ENCODE data around the gene HYDIN.
"Not testable (repeated sequence)": the region's sequence is repeated elsewhere in the genome, so short reads cannot be mapped to it uniquely, and the experiment has no call there.

HYDIN gene

DNA sequence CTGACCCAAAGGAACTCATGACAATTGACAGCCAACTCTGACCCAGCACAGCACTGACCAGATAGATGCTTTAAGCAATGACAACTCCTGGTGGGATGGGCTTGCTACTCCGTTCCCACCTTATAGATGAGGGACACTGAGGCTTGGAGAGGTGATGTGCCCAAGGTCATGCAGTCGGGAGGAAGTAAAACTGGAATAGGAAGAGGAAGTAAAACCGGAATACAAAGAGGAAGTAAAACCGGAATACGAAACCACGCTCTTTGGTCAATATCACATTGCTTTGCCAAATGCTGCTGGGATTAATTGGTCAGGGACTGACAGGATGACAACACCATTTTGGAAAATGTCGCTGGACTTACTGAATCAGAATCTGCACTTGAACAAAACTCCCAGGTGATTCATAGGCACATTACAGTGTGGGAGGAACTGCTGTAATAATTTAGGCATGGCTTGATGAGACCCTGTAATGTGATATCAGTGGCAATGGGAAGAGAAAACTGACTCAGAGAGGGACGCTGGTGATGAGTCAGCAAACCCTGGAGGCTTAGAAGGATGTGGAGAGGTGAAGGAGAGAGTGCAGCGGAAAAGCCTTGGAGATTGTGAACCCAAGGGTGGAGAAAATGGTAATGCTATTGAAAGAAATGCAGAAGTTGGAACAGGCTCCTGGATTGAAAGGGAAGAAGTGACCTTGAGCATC lies 243.4 kb downstream of the HYDIN start:
- DNase-seq = not testable (repeated sequence)

DNA sequence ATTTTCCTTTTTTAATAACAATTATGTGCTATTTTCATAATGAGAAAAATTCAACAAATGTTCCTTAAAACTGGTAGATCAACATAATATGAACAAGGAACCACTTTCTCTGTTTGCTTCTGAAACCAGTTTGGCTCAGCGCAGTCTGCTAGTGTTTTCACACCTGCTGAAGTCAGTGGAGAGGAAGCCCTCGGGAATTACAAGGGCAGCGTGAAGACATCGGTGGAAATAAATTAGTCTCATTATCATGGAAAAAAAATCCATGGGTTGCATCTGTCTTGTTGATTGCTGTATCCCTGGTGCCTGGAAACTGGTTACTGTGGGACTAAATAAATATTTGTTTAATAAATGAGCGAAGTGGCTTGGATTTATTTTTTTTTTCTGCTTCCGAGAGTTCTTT lies 245.8 kb downstream of the HYDIN start:
- DNase-seq = not testable (repeated sequence)

DNA sequence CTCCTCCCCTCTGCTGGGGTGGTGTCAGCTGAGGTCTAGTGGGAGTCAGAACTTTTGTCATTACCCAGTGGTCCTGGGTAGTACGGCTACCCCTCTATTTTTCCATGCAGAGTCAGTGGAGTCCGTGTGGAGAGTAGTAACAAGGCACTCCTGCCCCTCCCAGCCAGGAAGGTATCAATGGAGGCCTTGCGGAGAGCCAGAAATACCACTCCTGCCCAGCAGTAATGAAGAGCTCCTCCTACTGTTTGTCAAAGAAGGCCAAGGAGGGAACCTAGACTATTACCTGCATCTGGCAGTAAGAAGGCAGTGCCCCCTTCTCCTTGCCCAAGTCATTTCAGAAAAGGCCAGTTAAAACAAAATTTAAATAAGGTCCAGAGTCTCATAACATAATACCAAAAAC lies 262.2 kb downstream of the HYDIN start:
- not testable (repeated sequence) for DNase-seq

DNA sequence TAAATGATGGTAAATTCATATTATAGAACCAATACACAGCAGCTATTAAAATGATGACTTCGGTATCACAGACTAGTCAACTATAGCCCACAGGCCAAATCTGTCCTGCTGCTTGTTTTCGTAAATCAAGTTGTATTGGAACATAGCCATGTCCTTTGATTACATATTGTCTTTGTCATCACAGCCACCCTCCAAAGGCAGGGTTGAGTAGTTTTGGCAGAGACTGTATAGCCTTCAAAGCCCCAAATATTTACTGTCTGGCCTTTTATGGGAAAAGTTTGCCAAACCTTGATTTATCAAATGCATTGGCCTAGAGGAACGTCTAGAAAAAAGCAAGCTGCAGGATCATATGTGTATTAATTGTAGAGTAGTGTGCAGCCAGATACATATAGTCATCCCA lies 270.4 kb downstream of the HYDIN start:
- DNase-seq = not testable (repeated sequence)

DNA sequence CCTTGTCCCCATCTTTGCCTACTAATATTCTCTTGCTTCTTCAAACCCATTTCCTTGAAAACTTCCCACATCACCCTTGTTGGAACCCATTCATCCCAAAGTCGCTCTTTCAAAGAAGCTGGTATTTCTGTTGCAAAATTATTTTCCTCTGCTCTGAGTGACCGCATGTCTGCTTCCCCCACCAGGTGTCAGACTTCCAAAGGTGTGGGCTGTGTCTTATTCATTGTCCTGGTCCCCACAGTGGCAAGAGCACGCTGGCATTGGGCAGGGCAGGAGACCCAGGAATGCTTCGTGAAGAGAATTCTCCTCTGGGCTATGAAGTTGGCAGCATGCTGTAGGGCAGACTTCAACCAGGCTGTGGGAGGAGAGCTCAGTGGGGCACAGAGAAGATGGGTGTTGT lies 275.6 kb downstream of the HYDIN start:
- not testable (repeated sequence) for DNase-seq

DNA sequence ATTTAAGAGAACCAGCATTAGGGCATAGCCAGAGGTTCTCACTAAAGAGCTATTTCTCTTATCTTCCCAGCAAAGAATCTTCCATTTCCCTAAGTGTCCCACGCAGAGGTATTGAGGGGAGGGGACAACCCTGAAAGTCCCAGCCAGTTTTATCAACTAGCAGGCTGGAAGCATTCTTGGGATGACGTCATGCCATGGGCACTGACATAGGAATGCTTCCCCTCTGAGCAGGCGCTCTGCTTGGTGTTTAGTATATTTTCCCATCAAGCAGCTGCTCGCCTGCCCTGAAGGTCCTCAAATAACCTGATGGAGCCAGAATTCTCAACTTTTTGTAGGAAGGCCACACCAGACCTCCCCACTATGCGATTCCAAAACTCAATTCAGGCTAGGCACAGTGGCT lies 276.7 kb downstream of the HYDIN start:
- DNase-seq = not testable (repeated sequence)

DNA sequence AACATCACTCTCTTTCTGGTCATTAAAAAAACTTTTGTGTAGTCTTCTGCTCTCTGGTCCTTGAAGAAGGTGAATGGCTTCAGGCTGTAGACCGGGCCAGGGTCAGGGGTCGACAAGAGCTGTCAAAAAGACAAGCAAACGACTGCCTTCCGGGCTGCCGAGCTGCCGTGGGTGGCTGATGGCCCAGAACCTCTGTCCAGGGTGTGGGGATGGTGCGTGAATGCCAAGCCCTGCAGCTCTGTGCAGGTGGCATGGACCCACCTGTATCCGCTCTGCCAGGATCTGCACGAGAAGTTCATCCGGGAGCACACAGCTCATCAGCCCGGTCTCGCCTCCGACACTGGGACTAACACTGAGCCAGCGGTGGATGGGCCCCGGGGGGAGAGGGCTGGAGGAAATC lies 287.0 kb downstream of the HYDIN start:
- DNase-seq = not testable (repeated sequence)

DNA sequence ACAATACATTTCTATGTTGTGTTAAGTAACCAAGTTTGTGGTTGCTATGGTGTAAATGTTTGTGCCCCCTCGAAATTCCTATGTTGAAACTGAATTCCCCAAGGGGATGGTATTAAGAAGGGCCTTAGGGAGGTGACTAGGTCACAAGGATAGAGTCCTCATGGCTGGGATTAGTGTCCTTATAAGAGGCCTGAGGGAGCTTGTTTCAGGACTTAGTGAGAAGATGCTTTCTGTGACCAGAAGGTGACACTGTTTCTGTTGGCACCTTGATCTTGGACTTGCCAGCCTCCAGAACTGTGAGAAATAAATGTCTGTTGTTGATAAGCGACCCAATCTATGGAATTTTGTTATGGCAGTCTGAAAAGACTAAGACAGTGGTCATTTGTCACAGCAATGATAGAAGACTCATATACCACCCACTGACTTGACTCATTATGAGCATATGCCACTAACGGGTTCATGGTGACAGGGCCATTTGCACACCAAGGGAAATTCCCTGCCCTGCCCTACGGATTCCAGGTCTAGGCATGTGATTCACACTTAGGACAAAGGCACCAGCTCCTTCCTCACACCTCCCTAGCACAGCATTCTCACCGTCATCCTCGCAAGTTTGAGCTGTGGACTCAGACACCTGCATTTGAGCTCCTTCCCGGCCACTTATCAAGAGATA lies 290.7 kb downstream of the HYDIN start:
- not testable (repeated sequence) for DNase-seq

DNA sequence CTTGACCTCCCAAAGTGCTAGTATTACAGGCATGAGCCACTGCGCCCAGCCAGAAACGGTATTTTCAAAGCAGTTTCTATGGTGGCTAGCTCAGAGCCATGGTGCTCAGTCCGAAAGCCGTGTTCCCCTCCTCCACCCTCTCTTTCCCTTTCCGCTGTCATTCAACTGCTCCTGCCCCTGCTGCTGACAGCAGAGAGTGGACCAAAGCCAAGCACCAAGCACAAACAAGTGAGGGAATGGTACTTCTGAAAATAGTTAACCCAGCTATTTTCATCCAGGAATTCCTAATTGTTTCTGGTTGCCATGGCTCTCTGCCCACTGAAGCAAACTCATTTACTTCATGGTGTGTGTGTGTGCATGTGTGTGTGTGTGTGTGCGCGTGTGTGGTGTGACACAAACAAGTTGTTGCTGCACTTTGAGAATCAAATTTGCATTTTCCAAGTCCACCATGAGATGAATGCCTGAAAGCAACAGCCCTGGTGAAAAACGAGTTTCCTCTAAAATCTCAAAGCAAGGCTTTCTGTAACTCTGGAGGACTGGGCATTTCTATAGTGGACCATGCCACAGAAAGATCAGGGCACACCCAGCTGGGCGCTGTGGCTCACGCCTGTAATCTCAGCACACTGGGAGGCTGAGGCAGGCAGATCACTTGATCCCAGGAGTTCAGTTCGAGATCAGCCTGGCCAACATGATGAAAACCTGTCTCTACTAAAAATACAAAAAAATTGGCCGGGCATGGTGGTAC lies 293.6 kb downstream of the HYDIN start:
- not testable (repeated sequence) for DNase-seq

DNA sequence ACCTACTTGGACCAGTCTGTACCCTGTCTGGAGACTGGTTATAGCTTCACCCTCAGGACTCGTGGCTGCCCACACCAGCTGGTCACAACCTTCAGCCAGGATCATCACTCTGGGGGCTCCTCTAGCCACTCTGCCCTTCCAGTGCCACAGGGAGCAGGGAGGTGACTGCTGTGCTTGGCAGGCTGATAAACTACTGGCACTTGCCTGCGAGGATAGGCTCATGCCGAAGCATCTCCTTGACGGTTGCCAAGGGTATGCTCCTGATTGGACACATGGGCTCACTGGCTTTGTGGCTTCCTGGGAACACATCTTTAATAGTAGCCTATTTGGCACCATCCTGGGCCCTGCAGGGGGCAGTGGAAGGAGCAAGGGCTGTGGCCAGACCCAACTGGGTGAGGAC lies 295.2 kb downstream of the HYDIN start:
- not testable (repeated sequence) for DNase-seq

DNA sequence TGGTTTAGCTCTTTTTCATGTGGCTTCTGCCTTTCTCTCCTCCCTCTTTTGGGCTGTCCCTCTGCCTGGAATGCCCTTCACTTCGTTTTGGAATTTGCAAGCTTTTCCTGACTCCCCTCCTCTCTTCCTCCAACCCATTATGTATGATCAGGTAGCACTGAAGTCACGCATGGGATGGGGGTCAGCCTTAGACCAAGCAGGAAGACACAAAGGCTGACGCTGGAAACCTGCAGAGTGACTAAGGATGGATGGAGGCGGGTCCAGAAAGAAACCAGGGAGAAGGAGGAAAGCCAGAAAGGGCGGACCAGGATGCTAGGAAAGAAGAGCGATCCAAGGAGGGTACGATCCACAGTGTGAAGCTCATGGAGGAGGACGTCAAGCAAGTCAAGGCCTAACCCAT lies 296.8 kb downstream of the HYDIN start:
- DNase-seq = not testable (repeated sequence)

DNA sequence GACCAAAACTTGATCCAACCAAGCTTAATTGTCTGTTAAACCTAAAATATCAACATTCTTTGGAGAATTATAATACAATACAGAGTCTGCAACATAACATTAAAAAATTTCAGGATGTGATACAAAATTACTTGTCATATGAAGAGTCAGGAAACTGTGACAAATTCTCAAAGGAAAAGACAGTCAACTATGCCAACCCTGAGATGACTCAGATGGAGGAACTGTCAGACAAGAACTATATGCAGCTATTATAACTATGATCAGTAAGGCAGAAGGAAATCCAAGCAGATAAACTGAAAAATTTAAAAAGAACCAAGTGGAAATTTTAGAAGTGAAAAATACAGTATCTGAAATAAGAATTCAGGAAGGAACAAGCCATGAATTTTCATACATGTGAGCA lies 299.8 kb downstream of the HYDIN start:
- not testable (repeated sequence) for DNase-seq

DNA sequence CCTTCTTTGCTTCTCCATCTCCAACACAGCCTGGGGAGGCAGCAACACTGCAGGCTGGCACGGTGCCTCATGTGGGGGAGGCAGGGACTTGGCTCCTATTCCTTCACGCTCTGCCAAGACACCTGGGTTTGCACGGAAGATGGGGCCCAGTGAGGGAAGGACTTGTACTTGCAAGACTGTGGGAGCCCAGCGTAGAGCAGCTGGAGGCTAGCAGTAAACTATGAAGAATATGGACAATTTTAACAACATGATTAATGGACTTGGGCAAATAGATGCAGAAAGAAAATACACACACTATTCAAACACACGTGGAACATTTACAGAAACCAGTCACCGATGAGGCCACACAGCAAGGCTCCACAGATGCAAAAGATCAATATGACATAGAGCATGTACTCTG lies 308.4 kb downstream of the HYDIN start:
- not testable (repeated sequence) for DNase-seq

DNA sequence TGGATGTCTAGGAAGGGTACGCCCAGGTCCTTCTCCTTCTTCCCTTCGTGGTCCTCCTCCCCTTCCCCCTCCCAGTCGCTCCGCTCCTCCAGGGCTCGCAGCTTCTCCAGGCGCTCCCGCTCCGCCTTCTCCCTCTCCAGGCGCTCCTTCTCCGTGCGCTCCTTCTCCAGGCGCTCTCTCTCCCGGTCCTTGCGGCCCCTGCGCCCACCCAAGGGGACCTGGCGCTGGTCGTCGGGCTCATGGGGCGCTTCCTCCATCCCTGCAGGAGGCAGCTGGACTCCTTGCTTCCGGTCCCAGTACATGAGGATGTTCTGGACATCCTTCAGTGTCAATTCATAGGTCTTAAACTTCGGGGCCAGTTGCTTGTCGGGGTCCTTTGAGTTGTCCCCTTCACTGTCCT lies 309.9 kb downstream of the HYDIN start:
- DNase-seq = not testable (repeated sequence)

DNA sequence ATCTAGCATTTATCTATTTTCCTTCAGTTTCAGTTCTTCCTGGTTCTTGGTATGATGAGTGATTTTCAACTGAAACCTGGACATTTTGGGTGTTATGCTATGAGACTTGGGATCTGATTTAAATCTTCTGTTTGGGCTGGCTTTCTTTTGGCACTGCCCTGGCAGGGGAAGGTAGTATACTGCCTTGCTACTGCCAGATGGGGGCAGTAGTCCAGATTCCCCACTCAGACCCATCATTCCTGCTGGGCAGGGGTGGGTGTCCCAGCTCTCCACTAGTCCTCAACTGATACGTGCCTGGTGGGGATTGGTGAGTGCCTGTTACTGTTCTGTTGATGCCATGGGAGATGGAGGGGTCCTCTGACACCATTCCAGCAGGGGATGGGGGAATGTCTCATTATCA lies 342.3 kb downstream of the HYDIN start:
- not testable (repeated sequence) for DNase-seq

DNA sequence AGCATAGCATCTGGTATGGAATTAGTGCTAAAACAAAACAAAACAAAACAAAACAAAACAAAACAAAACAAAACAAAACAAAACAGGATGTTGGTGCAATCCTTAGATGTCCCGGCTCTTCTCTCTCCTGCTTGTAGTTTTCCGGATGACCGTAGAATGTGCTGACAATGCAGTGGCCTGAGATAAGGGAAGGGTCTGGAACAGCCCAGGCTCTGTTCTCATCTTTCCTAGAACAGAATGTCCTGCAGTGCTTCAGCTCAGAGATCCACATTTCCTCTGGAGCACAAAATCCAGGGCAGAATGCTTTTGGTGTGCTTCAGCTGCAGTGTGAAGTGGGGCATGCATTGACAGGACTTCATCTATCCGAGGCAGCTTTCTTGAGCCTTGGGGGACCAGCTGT lies 345.9 kb downstream of the HYDIN start:
- not testable (repeated sequence) for DNase-seq

DNA sequence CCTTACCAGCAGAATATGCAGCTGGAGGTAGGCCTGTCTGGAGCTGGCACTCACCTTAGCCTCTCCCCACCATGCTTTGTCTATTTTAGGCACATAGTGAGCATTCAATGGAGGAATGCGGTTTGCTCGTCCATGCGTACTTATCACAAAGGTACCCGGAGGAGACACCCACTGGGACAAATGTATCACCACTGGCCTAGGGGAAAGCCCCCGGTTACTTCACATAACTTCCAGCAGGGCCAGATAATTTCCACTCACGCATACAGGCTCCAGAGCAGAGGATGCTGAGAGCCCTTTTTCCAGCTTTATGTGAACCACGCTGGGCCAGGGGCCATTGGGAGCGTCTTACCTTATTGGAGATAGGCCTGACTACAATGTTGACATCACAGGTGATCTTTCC lies 348.2 kb downstream of the HYDIN start:
- not testable (repeated sequence) for DNase-seq

DNA sequence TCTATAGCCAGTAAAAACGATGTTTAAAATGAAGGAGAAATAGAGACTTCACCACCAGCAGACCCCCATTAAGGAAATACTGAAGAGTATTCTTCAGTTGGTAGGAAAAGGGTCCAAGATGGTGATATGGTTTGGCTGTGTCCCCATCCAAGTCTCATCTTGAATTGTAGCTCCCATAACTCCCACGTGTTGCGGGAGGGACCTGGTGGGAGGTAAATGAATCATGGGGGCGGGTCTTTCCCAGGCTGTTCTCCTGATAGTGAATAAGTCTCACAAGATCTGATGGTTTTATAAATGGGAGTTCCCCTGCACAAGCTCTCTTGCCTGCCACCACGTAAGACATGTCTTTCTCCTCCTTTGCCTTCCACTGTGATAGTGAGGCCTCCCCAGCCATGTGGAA lies 352.6 kb downstream of the HYDIN start:
- not testable (repeated sequence) for DNase-seq

DNA sequence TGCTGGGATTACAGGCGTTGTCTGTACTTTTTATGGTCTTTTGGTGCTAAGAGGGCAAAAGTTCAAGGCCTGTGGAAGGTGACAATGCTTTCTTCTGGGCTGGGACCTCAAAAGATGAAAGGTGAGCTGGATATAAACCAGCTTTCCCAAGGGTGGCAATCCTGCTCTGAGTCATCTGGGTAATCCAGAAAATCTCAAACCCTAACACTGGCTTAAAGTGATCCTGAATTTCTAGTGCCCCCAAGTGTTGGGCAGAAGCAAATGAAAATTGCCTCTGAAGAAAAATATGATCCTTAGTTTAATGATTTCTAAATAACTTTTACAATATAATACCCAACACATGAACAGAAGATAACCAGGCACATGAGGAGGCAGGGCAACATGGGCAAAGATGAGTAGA lies 354.1 kb downstream of the HYDIN start:
- not testable (repeated sequence) for DNase-seq

DNA sequence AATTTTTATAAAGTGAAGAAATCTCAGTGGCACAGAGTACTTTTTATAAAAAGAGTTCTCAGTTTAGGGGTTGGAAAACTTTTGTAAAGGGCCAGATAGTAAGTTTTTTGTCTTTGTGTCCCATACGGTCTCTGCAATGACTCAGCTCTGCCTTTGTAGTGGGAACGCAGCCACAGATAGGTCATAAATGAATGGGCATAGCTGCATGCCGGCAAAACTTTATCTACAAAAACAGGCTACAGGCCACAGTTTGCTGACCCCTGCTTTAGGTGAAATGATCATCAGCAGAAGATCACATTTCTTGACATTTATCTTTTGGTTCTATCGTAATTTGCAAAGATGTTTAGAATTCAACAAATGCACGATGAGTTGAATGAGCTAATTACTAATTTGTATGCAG lies 365.8 kb downstream of the HYDIN start:
- not testable (repeated sequence) for DNase-seq

DNA sequence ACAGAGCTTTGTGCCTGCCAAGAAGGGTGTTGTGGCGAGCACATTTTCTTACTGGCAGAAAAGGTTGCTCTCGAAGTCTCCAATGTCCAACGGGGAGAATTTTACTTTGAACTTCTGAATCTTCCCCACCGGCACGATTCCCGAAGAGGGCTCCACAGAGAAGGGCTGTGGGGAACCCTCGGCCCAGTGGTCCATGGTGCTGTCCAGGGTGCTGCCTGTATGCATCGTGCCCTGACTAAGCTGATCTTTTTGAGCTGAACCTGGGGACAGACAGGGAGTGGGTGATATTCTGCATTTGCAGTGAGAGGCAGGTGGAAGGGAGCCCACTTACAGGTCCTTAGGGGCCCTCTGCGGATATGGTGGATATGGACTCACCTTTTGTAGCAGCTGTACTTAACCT lies 368.5 kb downstream of the HYDIN start:
- DNase-seq = not testable (repeated sequence)

DNA sequence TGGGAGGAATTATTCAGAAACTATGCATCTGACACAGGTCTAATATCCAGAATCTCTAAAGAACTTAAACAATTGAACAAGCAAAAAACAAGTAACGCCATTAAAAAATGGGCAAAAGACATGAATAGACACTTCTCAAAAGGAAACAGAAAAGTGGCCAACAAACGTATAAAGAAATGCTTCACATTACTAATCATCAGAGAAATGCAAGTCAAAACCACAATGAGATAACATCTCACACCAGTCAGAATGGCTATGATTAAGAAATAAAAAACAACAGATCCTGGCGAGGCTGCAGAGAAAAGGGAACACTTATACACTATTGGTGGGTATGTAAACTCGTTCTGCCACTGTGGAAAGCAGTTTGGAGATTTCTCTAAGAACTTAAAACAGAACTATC lies 379.2 kb downstream of the HYDIN start:
- not testable (repeated sequence) for DNase-seq

DNA sequence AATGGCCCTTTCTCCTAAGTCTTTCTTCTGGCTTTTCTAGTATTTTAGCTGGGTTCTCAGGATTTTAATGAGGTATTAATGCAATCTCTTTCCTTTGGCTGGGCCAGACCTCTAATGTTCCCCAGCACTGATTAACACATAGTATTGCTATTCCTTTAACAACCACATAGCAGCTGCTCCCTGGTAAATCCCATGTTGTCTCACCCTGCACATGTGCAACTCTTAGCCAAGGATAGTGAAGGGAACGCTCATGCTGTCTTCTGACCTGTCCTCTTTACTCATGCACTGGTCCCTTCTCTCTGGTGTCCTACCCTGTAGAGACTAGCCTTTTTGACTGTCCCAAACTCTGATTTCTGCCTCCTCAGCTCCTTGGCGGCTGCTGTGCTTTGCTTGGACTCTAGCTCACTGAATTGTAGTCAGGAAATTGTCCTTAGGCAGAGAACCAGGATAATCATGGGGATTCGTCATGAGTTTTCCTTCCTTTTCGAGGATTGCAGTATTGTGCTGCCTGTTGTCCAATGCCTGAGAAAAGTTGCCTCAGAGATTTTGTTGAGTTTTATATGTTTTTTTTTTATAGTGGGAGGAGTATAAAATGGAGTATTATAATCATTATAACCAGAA lies 406.9 kb downstream of the HYDIN start:
- not testable (repeated sequence) for DNase-seq
